GM18498 (cell line): Measurements from ENCODE around the gene NDUFAF7.
"Not testable (repeated sequence)": the region's sequence is repeated elsewhere in the genome, so short reads cannot be mapped to it uniquely, and the experiment has no call there.

ENCODE experiments used
- ATAC-seq: cut with Tn5 transposase; IDR thresholded peaks from one replicate; pipeline ENCODE4 v1.9.1; 2021; ENCODE audit warnings: mild to moderate bottlenecking, moderate library complexity; ENCODE audit not compliant: unreplicated experiment

The NDUFAF7 gene

DNA sequence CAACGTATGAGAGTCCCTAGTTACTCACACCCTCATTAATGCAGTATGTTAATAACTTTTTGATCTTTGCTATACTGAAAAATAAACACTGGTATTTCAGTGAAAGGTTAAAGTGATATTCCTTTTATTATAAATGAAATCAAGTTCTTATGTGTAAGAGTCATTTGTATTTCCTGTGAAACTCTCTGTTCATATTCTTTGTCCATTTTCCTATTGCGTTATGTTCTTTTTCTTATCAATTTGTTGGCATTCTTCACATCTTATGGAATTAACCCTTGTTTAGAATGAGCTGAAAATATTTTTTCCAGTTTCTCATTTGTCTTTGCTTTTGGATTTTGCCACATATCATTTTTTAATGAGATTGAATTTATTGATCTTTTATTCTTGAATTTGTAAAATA, 44.8 kb downstream of the NDUFAF7 start:
- ATAC-seq: no peak

DNA sequence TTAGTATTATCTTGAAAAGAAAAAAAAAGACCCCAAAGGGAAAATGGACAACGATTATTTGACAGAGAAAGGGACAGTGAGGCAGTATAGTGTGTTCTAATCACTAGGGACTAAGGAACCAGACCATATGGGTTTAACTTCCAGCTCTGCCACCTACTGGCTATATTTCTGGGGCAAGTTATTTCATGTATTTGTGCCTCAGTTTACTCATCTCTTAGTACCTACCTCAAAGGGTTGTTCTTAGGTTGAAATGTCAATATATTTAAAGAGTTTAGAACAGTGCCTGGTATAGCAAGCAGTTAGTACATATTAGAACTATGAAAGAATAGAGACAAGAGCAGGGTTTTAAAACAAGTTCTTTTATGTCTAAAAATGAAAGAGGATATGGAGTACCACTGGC, 50.5 kb downstream of the NDUFAF7 start:
- no peak for ATAC-seq

DNA sequence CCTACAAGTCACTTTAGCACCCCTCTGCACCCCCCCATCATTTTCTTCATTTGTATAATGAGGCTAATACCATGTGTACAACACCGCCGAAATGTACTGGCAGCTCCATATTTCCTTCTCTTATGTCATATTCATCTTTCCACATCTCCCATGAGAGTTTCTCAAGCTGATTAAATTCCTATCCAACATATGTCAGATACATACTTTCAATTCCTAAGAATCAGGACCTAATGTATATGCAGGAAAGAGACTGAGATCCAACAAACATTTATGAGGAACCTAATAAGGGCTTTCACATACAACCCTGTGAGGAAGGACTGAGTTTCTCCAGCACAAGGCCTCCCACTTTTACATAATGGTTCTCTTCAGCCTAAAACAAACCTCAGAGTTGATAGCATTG, 51.3 kb downstream of the NDUFAF7 start:
- no peak for ATAC-seq

DNA sequence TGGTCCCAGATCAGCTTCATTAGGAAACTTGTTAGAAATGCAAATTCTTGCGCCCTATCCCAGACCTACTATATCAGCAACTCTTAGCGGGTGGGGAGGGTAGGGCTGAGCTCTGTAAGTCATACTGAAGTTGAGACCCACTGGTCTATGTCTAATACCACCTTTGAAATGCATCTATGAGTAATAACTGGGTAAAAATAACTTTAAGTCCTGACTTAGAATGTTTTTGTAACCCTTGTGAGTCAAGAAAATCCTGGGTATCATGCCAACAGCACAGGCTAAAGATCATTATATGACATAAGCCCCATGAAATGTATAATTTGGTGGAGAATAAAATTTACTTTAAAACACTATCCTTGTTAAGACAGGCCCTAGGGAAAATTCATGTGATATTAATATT, 51.7 kb downstream of the NDUFAF7 start:
- ATAC-seq: no peak

DNA sequence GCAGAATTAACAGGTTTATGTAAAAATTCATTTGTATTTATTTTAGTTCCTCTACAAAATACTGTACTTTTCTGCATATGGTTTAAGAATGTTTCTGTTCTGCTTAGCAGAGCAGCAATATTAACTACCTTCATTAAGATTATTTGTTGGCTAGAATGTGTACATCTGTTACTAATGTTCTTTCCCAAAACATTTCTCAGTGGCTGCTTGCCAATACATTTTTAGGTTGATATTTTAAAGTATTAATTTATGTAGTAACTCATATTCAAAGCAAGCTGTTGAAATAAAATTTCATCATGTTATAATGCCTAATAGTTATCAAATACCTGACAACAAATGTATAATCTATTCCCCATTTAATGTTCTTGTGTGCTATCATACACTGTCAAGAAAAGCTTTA, 52.9 kb downstream of the NDUFAF7 start:
- ATAC-seq: no peak

DNA sequence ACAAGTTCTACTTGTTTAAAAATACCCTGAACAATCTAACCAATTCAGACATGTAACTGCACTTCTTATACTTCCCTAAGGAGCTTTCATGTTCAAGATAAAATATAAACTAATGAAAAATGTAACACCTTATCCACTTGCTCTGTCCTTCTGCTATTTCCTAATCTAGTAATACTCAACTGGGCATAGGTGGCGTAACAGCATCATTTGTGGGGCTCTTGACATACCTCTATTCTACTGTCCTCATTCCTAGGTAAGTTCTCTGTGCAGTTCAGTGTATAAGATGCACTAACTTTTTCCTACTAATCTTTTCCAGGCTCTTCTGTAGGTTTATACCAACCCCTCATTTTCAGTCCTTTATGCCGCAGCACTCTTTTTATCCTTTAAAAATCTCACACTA, 56.5 kb downstream of the NDUFAF7 start:
- ATAC-seq: no peak

DNA sequence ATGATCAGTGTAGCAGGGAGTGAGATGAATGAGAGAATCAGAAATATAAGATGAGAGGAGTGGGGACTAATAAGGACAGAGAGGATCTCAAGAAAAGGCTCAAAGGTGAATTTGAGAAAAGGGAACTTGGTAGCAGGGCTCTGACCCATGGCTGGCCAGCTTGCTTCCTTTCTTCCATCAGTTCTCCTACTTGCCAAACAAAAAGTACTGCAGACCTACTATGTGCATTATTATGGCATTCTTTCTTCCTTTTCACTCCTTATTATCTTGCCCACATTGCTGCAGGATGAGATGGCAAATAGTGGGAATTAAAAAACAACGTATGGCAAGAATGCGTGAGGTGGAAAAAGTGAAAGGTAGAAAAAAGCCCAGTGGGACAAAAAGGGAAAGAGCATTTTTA, 60.2 kb downstream of the NDUFAF7 start:
- ATAC-seq: no peak

DNA sequence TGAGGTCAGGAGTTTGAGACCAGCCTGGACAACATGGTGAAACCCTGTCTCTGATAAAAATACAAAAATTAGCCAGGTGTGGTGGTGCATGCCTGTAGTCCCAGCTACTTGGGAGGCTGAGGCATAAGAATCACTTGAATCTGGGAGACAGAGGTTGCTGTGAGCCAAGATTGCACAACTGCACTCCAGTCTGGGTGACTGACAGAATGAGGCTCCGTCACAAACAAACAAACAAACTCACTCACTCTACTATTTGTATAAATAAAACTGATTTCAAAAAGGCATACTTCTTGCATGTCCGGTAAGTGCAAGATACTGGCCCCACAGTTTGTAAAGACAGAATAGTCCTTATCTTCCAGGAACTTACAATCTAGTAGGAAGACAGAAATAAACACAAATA, 63.4 kb downstream of the NDUFAF7 start:
- not testable (repeated sequence) for ATAC-seq

DNA sequence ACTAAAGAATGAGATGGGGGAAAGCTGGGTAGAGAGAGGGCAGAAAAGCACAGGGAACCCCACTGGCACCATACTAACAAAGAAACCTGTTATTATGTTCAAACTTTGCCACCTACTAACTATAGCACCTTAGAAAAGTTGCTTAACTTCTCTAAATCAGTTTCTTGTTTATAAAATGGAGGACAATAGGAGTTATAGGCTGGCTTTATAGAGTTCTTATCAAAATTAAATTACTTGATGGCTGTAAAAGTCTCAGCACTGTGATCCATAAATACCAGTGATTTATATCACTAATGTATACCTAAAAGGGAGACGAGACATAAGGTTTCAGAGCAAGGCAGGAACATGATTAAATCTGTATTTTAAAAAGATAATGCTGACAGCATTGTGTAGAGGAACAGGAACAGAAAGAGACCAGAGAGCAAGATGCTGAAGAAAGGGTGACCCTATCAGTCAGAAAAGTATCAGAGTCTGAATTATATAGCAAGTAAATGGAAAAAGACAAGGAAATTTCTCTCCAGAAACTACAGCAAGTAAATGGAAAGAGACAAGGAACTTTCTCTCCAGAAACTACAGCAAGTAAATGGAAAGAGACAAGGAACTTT, 64.1 kb downstream of the NDUFAF7 start:
- no peak for ATAC-seq

DNA sequence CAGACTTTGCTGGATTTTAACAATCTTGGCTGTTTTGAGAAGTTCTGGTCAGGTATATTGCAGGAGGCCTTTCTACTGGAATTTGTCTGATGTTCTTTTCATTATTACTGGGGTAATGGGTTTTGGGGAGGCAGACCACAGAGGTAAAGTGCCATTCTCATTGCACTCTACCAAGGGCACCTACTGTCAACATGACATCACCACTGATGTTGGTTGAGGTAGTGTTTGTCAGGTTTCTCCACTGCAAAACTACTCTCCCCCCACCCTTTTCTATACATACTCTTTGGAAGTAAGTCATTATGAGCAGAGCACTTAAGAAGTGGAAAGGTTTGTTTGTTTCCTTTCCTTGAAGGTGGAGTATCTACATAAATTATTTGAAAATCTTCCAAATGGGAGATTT, 66.2 kb downstream of the NDUFAF7 start:
- ATAC-seq: no peak
